ACC112 (cell line): ENCODE measurements around the gene TDRD3.

Experiments
- H2AFZ ChIP-seq: fragments of 200-600 bp; sonication (generic); one replicate; pipeline ENCODE4 v1.6.0; 2017; ENCODE audit warnings: antibody characterized with exemption, low read length; ENCODE audit not compliant: unreplicated experiment
- H3K27ac ChIP-seq: fragments of 200-600 bp; sonication (generic); 2 replicates; pipeline ENCODE4 v1.5.1; 2014; ENCODE audit warnings: low read depth, mild to moderate bottlenecking, antibody characterized with exemption, low read length, moderate library complexity
- H3K27me3 ChIP-seq: fragments of 200-600 bp; sonication (generic); 2 replicates; pipeline ENCODE4 v1.6.1; 2014; ENCODE audit warnings: mild to moderate bottlenecking, antibody characterized with exemption, low read length, moderate library complexity, mixed read lengths; ENCODE audit not compliant: insufficient read depth
- H3K36me3 ChIP-seq: fragments of 200-600 bp; sonication (generic); 2 replicates; pipeline ENCODE4 v1.6.1; 2016; ENCODE audit warnings: mild to moderate bottlenecking, antibody characterized with exemption, low read length, moderate library complexity, mixed read lengths; ENCODE audit not compliant: insufficient read depth
- H3K4me1 ChIP-seq: fragments of 200-600 bp; sonication (generic); one replicate; pipeline ENCODE4 v1.6.1; 2016; ENCODE audit warnings: low read length, mixed read lengths; ENCODE audit not compliant: insufficient read depth, unreplicated experiment, control insufficient read depth
- H3K4me3 ChIP-seq: fragments of 200-600 bp; sonication (generic); 2 replicates; pipeline ENCODE4 v1.5.1; 2014; ENCODE audit warnings: mild to moderate bottlenecking, low read depth, low read length
- H3K79me2 ChIP-seq: fragments of 200-600 bp; sonication (generic); one replicate; pipeline ENCODE4 v1.6.0; 2016; ENCODE audit warnings: low read length; ENCODE audit not compliant: control insufficient read depth, unreplicated experiment, insufficient read depth

Gene TDRD3

GRCh38 chr13:60414177-60414576, 17.2 kb downstream of the TDRD3 start:
- Histone ChIP-seq H3K4me1 (no peaks in the 10 kb centered on the region), H3K27ac (no peak overlapping the region), H2AFZ (no peak overlapping the region), H3K27me3 (no peaks in the 10 kb centered on the region), H3K79me2 (peaks cover 2% of the 10 kb centered on the region), H3K36me3 (no peaks in the 10 kb centered on the region), H3K4me3 (no peak overlapping the region)

GRCh38 chr13:60417734-60418133, 20.7 kb downstream of the TDRD3 start:
- Histone ChIP-seq H2AFZ (no peak overlapping the region), H3K4me1 (no peaks in the 10 kb centered on the region), H3K4me3 (no peak overlapping the region), H3K79me2 (peaks cover 3% of the 10 kb centered on the region), H3K27me3 (no peaks in the 10 kb centered on the region), H3K27ac (no peak overlapping the region), H3K36me3 (no peaks in the 10 kb centered on the region)

DNA sequence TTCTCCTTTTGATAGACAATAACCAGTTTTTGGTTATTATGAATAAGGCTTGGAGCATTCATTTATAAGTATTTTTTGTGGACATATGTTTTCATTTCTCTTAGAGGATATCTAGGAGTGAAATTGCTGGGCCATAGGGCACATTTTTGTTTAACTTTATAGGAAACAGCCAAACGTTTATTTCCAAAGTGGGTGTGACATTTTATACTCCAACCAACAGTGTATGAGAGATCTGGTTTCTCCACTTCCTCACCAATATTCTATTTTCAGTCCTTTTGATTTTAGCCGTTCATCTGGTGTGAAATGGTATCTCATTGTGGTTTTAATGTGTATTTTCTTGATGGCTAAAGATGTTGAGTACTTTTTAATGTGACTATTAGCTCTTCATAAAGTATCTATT, 21.9 kb downstream of the TDRD3 start:
- H3K4me1 ChIP-seq: no peaks in the 10 kb centered on the region
- H3K27ac ChIP-seq: no peak overlapping the region
- H3K4me3 ChIP-seq: no peak overlapping the region
- no peaks in the 10 kb centered on the region for H3K27me3 ChIP-seq
- H2AFZ ChIP-seq: no peak overlapping the region
- no peaks in the 10 kb centered on the region for H3K36me3 ChIP-seq
- peaks cover 3% of the 10 kb centered on the region for H3K79me2 ChIP-seq

GRCh38 chr13:60425332-60425731, 28.3 kb downstream of the TDRD3 start:
- Histone ChIP-seq H3K4me1 (no peaks in the 10 kb centered on the region), H2AFZ (no peak overlapping the region), H3K79me2 (no peaks in the 10 kb centered on the region), H3K27me3 (no peaks in the 10 kb centered on the region), H3K27ac (no peak overlapping the region), H3K36me3 (no peaks in the 10 kb centered on the region), H3K4me3 (no peak overlapping the region)

DNA sequence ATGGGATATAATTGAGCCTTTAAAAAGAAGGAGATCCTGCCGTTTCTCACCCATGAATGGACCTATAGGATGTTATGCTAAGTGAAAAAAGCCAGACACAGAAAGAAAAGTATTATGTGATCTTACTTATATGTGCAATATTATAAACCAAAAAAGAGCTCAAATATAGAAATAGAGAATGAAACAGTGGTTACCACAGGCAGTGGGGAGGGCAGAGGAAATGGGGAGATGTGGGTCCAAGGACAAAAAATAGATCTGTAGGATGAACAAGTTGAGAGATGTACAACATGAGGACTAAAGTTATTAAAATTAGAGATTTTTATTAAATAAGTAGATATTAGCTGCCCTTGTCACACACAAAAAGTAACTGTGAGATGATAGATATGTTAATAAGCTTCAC, 29.1 kb downstream of the TDRD3 start:
- Histone ChIP-seq H3K36me3 (no peaks in the 10 kb centered on the region), H3K4me3 (no peak overlapping the region), H3K27me3 (no peaks in the 10 kb centered on the region), H3K4me1 (no peaks in the 10 kb centered on the region), H2AFZ (no peak overlapping the region), H3K79me2 (no peaks in the 10 kb centered on the region), H3K27ac (no peak overlapping the region)

- no peaks in the 10 kb centered on the region for H3K4me1 ChIP-seq
- H3K36me3 ChIP-seq: no peaks in the 10 kb centered on the region
- H3K79me2 ChIP-seq: no peaks in the 10 kb centered on the region
- no peaks in the 10 kb centered on the region for H3K27me3 ChIP-seq
- H3K4me3 ChIP-seq: no peak overlapping the region
- H3K27ac ChIP-seq: no peak overlapping the region
- H2AFZ ChIP-seq: no peak overlapping the region
Measured at GRCh38 chr13:60427285-60427684, 30.3 kb downstream of the TDRD3 start.

DNA sequence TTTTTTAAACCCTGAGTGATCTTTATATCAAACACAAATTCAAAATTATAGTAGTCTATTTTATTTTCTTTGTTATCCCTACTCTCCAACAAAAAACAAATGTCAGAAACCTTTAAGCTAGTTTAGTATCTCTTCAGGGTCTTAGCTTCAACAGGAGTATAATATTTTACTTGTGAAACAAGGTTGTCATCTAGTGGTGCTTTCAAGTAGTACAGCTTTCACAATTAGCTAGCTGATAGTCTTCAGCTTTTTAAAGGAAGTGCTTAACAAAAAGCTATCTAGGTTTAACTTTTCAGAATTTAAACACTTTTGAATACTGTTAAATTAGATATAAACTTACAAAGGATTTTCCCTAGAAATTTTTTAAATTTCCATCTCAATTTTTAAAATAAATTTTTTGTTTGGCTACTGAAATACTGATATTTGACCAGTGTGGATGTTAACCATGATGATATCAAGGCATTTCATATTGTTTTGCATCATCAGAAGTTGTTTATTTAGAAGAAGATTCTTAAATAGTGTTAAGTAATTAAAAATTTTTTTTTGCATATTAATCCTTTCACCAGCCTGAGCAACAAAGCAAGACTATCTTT, 34.2 kb downstream of the TDRD3 start:
- Histone ChIP-seq H3K4me1 (no peaks in the 10 kb centered on the region), H3K79me2 (no peaks in the 10 kb centered on the region), H3K27me3 (no peaks in the 10 kb centered on the region), H3K36me3 (no peaks in the 10 kb centered on the region), H3K4me3 (no peak overlapping the region), H2AFZ (no peak overlapping the region), H3K27ac (no peak overlapping the region)

DNA sequence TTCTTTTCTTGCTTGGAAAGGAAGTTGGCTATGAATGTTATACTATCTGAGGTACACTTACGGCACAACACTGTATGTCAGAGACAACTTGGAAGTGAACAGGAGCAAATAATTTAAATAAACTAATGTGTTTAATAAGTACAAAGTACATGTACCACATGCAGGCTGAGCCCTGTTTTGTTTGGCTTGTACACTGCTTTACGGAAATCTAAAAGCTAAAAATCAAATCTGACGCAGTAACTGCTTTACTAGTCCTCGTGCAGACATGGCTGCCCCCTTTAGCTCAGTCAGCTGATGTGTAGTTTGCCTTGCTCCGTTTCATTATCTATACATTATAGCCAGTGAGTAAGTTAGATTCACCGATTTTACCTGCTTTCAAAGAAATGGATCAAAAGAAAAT, 36.5 kb downstream of the TDRD3 start:
- Histone ChIP-seq H3K36me3 (no peaks in the 10 kb centered on the region), H3K4me1 (no peaks in the 10 kb centered on the region), H2AFZ (no peak overlapping the region), H3K27ac (no peak overlapping the region), H3K79me2 (no peaks in the 10 kb centered on the region), H3K4me3 (no peak overlapping the region), H3K27me3 (no peaks in the 10 kb centered on the region)

DNA sequence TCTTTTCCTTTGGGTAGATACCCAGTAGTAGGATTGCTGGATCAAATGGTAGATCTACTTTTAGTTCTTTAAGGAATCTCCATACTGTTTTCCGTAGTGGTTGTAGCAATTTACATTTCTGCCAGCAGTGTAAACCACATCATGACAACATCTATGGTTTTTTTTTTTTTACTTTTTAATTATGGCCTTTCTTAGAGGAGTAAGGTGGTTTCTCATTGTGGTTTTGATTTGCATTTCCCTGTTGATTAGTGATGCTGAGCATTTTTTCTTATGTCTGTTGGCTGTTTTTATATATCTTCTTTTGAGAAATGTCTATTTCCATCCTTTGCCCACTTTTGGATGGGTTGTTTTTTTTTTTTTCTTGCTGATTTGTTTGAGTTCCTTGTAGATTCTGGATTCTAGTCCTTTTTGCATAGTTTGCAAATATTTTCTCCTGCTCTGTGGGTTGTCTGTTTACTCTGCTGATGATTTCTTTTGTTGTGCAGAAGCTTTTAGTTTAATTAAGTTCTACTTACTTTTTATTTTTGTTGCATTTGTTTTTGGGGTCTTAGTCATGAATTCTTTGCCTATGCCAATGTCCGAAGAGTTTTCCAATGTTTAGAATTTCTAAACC, 38.8 kb downstream of the TDRD3 start:
- Histone ChIP-seq H3K36me3 (no peaks in the 10 kb centered on the region), H3K27me3 (no peaks in the 10 kb centered on the region), H3K4me1 (no peaks in the 10 kb centered on the region), H3K79me2 (no peaks in the 10 kb centered on the region), H3K4me3 (no peak overlapping the region), H2AFZ (no peak overlapping the region), H3K27ac (no peak overlapping the region)

GRCh38 chr13:60439201-60439600, 42.2 kb downstream of the TDRD3 start:
- H3K4me3 ChIP-seq: no peak overlapping the region
- H3K4me1 ChIP-seq: no peaks in the 10 kb centered on the region
- no peak overlapping the region for H2AFZ ChIP-seq
- H3K27me3 ChIP-seq: no peaks in the 10 kb centered on the region
- H3K27ac ChIP-seq: no peak overlapping the region
- H3K36me3 ChIP-seq: no peaks in the 10 kb centered on the region; the same call in 1 of the 2 replicates
- H3K79me2 ChIP-seq: no peaks in the 10 kb centered on the region

DNA sequence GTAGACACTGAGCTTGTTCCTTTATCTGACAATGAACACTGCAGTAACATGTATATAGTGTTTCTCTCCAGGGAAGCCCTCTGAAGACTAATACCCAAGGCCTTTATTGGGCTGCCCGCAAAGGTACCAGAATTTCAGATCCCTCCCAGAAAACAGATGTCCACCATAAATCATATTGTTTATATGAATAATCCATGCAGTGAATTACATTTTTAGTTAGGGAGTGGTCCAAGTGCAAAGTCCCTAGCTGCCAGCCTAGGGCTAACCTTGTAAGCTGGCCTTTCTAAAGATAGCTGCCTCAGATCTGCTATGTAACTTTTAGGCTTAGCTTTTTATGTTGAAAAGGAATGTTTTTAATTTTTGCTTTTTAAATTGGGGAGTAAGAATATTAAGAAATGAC, 44.7 kb downstream of the TDRD3 start:
- Histone ChIP-seq H3K4me1 (no peaks in the 10 kb centered on the region), H3K4me3 (no peak overlapping the region), H2AFZ (no peak overlapping the region), H3K36me3 (no peaks in the 10 kb centered on the region; the same call in 1 of the 2 replicates), H3K27me3 (no peaks in the 10 kb centered on the region), H3K79me2 (no peaks in the 10 kb centered on the region), H3K27ac (no peak overlapping the region)
